Right lobe of liver (tissue), 4 donors: ENCODE data around the gene EPHA4.

Source experiments
- CTCF ChIP-seq, 4 donors: fragments of 200-600 bp in 3 of 4; fragments of 450-650 bp in 1 of 4; IDR thresholded peaks; one replicate each; pipeline versions ENCODE4 v1.5.1 to v1.8.0; 2016 to 2022; ENCODE audit warnings: antibody characterized with exemption in 4 of 4, mild to moderate bottlenecking in 2 of 4
- POLR2A ChIP-seq: fragments of 450-650 bp; IDR thresholded peaks from one replicate; pipeline ENCODE4 v1.6.1; 2017; ENCODE audit warnings: antibody characterized with exemption, mild to moderate bottlenecking
- donor health status: DM: no; HTN: no; CAD: no.
- donor health status: DM: no; HTN: no; CAD: no.
- donor health status: DM: no; HTN: yes; CAD: no.

GRCh38 chr2:221513232-221513631, 58.9 kb downstream of the EPHA4 start:
- no peak for TF ChIP-seq CTCF (IDR thresholded peaks at IDR 0.05)
- no peak for TF ChIP-seq POLR2A
